Measurements from ENCODE around the gene BMP2. TPM values are rescaled to one million over a fixed set of nuclear protein-coding genes. Genes with fewer than 3 reads are reported as not detected.

BMP2 gene
- total RNA-seq, 1 experiment from 2014 or later: 1.0 TPM

DNA sequence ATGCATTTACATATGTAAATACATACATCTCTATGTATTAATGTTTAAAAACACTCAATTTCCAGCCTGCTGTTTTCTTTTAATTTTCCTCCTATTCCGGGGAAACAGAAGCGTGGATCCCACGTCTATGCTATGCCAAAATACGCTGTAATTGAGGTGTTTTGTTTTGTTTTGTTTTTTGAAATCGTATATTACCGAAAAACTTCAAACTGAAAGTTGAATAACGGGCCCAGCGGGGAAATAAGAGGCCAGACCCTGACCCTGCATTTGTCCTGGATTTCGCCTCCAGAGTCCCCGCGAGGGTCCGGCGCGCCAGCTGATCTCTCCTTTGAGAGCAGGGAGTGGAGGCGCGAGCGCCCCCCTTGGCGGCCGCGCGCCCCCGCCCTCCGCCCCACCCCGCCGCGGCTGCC, 355 bp upstream of the BMP2 start:
- no peak for DNase-seq (ENCODE audit: low read depth)

GRCh38 chr20:6768228-6769140, 998 bp downstream of the BMP2 start:
- peak; percentile 32 for DNase-seq (ENCODE audit: low read depth)

DNA sequence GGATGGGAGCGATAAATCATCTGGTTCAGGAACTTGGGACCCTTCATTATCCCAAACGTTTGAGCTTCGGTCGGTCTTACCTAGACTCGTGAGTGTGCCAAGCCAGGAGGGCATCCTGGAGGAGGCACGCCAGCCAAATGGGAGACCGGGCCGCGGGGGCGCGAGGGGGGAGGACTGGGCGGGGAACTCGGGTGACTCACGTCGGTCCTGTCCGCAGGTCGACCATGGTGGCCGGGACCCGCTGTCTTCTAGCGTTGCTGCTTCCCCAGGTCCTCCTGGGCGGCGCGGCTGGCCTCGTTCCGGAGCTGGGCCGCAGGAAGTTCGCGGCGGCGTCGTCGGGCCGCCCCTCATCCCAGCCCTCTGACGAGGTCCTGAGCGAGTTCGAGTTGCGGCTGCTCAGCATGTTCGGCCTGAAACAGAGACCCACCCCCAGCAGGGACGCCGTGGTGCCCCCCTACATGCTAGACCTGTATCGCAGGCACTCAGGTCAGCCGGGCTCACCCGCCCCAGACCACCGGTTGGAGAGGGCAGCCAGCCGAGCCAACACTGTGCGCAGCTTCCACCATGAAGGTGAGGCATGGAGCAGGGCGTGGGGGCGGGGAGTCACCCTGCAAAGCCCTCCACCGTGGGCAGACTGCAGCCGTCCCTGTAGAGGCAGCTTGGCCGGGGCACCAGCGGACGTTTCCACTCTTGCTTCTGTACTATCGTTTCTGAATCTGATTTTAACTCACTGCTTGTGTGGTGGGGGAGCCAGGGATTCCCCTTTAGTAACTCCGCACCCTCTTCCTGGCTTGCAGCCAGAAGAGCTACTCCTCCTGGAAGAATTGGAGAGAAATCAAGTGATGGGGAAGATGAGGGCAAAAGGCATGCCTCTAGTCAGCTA, 2.7 kb downstream of the BMP2 start:
- DNase-seq (ENCODE audit: low read depth): no peak

DNA sequence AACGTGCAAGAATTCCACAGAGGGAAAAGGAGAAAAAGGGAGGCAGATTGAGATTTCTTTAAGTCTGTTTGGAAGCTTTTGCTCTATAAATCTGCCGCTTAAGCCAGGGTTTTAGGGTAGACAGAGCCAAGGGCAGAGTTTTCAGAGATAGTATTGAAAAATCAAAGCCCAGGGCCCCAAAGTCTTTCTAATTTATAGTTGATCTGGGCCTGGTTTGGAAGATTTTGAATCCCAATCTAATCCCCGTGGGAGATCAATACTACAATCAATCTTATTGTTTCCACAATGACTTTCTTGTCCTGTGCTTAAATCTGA, 3.3 kb downstream of the BMP2 start:
- no peak for DNase-seq (ENCODE audit: low read depth)

- no peak for DNase-seq (ENCODE audit: low read depth)
Observed at GRCh38 chr20:6780433-6781190, 13.1 kb downstream of the BMP2 start.

DNA sequence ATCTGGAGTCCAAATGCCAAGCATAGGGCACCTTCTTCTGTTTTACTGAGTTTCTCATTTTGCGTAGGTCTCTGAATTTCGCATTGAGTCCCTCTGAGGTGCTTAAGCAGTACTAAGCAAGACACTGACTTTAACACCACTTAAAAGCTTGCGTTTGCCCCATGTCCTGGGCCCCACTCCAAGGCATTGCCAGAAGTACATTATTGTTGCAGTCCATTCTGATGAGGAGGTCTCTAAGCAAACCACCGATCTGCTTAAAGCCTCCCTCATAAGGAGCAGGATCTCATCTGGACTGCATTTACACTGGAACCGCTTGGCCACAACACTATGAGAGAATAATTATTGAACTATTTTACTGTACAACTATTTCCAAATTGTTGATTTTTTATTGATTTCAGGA, 16.3 kb downstream of the BMP2 start:
- no peak for DNase-seq (ENCODE audit: low read depth)

DNA sequence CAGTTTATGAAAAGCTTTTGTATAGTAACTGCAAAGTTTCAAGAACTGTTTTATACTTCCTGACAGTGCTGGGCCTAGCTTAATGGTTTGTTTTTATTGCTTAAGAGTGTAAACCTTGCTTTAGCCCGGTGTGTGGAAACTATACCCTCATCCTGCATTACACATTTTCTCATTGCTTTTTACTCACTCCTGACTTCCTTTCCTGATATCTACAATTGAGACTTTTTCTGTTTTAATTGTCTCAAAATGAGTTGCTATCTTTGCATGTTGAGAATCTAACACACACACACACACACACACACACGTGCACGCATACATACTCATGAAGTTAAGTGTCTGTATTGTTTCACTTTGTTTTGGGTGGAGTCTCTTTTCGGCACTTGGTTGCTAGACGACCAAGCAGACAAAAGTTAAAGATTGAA, 16.7 kb downstream of the BMP2 start:
- DNase-seq (ENCODE audit: low read depth): no peak

- no peak for DNase-seq (ENCODE audit: low read depth)
Observed at GRCh38 chr20:6784767-6785166, 17.3 kb downstream of the BMP2 start.

- no peak for DNase-seq (ENCODE audit: low read depth)
Observed at GRCh38 chr20:6786548-6786947, 19.1 kb downstream of the BMP2 start.

DNA sequence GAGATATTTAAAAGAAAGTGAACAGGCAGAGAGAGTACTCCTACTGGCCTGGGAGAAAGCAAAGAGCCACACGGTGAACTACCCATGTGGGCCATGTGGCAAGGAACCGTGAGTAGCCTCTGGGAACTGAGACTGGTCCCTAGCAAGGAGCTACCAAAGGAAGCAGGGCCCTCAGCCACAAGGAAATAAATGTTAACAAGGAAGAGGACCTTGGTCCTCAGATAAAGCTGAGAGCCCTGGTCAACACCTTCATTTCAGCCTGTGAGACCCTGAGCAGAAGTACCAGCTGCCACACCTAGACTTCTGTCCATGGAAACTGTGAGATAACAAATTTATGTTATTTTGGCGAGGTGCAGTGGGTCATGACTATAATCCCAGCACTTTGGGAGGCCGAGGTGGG, 25.3 kb downstream of the BMP2 start:
- DNase-seq (ENCODE audit: low read depth): no peak

DNA sequence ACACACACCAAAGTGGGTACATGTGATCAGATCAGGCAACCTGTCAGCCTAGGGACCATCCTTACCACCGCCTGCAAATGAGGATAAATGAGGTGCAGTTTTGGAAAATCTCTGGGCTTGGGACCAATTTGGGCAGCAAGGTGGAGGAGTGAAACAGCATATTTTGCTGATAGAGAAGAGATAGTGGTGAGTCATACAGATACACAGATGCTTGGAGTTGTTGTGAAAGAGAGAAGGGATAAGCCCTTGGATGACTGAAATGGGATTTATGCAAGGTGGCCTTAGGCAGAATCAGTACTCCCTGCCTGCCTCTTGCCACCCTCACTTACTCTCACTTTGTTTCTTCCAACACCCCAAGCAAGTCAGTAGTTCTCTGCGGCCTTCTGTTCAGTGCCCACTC, 34.7 kb downstream of the BMP2 start:
- no peak for DNase-seq (ENCODE audit: low read depth)

DNA sequence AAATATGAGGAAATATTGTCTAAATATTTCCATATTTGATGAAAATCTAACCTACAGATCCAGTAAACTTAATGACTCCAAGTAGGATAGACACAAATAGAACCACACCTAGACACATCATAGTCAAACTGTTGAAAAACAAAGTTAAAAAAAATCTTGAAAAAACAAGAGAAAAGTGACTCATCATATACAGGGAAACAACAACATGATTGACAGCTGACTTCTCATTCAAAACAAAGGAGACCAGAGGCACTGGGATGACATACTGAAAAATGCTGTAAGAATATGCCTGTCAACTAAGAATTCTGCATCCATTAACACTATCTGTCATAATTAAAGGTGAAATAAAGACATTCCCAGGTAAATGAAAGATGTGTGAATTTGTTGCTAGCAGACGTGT, 38.8 kb downstream of the BMP2 start:
- DNase-seq (ENCODE audit: low read depth): no peak

DNA sequence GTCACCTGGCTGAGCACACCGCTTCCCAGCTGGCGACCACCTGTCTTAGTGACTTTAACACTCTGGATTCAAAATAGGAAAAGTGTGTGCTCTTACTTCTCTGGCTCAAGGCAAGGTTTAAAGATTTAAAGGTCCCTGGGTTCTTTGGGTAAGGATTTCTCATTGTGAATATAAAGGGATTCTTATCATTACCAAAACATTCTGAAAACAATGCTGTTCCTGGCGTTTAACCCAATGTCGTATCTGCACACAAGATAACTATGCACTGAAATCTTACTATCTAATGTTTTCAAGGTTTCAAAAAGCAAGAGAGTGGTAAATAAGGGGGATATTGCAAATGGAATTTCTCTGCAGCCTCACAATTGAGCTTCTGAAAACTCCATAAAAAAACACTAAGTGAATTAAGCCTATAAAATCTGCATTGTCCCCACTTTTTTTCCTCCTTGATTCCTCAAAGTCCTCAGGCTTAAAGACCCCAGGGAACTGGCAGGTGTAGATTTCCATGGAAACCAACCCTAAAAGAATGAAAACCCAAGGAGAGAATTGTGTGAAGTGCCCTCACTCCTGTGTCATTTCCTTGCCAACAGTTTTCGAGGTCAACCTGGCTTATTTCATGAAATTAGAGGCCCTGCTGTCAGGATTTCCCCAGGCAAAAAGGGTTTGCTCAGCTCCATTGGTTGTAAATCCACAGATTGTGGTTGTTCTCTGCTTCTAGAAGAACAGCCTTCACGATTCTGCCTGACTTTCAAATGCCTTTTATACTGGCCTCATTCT, 44.0 kb downstream of the BMP2 start:
- no peak for DNase-seq (ENCODE audit: low read depth)

GRCh38 chr20:6812530-6812929, 45.0 kb downstream of the BMP2 start:
- DNase-seq (ENCODE audit: low read depth): no peak

- DNase-seq (ENCODE audit: low read depth): no peak
Observed at GRCh38 chr20:6814945-6815344, 47.5 kb downstream of the BMP2 start.

DNA sequence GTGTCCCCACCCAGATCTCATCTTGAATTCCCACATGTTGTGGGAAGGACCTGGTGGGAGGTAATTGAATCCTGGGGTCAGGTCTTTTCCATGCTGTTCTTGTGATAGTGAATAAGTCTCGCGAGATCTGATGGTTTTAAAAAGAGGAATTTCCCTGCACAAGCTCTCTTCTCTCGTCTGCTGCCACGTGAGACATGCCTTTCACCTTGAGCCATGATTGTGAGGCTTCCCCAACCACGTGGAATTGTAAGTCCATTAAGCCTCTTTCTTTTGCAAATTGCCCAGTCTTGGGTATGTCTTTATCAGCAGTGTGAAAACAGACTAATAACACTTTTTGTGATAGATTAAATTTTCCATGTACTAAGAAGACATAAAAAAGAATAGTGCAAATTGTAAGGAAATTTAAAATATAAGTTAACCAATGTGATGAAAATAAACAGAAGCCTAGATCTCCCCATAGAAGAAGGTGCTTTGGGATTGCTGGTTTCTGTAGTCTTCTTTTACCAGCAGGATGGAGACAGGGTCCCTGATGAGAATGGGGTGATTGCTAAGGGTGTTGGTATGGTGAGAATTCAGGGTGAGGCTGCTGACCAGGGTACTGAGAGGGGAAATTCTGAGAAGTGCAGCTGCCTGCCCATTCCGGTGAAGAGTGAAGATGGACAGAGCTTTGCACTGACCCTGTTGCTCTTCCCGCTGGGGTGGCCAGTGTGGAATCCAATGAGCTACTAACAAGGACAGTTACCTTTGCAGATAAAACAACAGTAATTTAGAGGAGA, 50.7 kb downstream of the BMP2 start:
- peak; percentile 3 for DNase-seq (ENCODE audit: low read depth)

GRCh38 chr20:6819599-6819998, 52.1 kb downstream of the BMP2 start:
- no peak for DNase-seq (ENCODE audit: low read depth)

- no peak for DNase-seq (ENCODE audit: low read depth)
Observed at GRCh38 chr20:6824401-6824800, 56.9 kb downstream of the BMP2 start.

GRCh38 chr20:6827472-6827871, 60.0 kb downstream of the BMP2 start:
- DNase-seq (ENCODE audit: low read depth): no peak

DNA sequence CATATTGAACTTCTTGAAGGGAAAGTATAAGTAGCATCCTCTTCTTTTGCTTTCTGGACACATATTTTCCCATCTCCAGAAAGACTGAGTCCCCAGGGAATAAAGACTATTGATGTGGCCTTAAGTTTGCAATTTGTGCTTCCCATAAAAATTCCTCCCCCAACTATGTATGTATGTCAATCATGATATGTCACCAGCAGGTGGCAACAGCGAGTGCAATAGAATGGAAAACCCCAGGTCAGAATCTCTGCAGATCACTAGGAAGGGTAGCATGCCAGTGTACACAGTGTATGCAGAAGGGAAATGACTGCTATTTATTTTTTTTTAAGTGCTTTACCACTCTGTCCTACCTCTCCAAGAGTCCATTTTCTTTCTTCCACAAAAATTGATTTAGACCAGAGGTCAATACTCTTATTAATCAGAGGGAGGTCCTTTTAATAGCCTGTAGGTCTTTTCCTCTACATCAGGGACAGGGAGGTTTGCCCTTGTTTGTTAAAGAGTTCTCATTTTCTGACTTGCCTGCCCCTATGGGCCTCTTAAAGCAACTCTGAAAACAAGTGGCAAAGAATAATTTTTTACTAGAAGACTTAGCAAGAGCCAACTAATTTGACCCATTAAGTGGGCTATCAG, 61.4 kb downstream of the BMP2 start:
- peak; percentile 57 for DNase-seq (ENCODE audit: low read depth)
